ENCODE results near the gene TMED5.
"Not testable (repeated sequence)": the region's sequence is repeated elsewhere in the genome, so short reads cannot be mapped to it uniquely, and the experiment has no call there.

DNA sequence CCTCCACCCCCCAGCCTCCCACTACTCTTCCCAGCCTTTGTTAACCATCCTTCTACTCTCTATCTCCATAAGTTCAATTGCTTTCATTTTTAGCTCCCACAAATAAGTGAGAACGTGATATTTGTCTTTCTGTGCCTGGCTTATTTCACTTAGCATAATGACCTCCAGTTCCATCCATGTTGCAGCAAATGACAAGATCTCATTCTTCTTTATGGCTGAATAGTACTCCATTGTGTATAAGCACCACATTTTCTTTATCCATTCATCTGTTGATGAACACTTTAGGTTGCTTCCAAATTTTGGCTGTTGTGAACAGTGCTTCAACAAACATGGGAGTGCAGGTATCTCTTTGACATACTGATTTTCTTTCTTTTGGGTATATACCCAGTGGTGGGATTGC, 14.3 kb downstream of the TMED5 start:
- not testable (repeated sequence) for TF ChIP-seq CTCF (conservative IDR thresholded peaks at IDR 0.05; ENCODE audit: low read depth, low read length); EZH2phosphoT487 (IDR thresholded peaks at IDR 0.05; ENCODE audit: borderline replicate concordance, low read length); EZH2 (IDR thresholded peaks at IDR 0.05; ENCODE audit: low read length, unreplicated experiment)
